Parathyroid adenoma (tissue), 2 donors: ENCODE results near the gene GNPDA1.

ENCODE experiments used
- H2AFZ ChIP-seq: fragments of 300-600 bp; sonication (generic); one replicate; pipeline ENCODE4 v1.7.0; 2017; ENCODE audit warnings: antibody characterized with exemption, mild to moderate bottlenecking
- H3K27ac ChIP-seq: fragments of 300-600 bp; sonication (generic); one replicate; pipeline ENCODE4 v1.7.0; 2017
- H3K27me3 ChIP-seq: fragments of 300-600 bp; sonication (generic); one replicate; pipeline ENCODE4 v1.7.0; 2017; ENCODE audit warnings: low read length; ENCODE audit not compliant: control insufficient read depth, insufficient read depth
- H3K36me3 ChIP-seq: fragments of 300-600 bp; sonication (generic); one replicate; pipeline ENCODE4 v1.7.0; 2017; ENCODE audit warnings: low read length; ENCODE audit not compliant: control insufficient read depth, insufficient read depth
- H3K4me1 ChIP-seq: fragments of 300-600 bp; sonication (generic); one replicate; pipeline ENCODE4 v1.7.0; 2017; ENCODE audit warnings: control low read depth
- H3K4me2 ChIP-seq: fragments of 300-600 bp; sonication (generic); one replicate; pipeline ENCODE4 v1.7.0; 2017; ENCODE audit warnings: low read length
- H3K4me3 ChIP-seq: fragments of 300-600 bp; sonication (generic); one replicate; pipeline ENCODE4 v1.7.0; 2017; ENCODE audit warnings: low read depth, low read length
- H3K79me2 ChIP-seq: fragments of 300-600 bp; sonication (generic); one replicate; pipeline ENCODE4 v1.7.0; 2017; ENCODE audit warnings: control low read depth
- H3K9ac ChIP-seq: fragments of 300-600 bp; sonication (generic); one replicate; pipeline ENCODE4 v1.7.0; 2017; ENCODE audit warnings: mild to moderate bottlenecking
- H3K9me3 ChIP-seq: fragments of 300-600 bp; sonication (generic); one replicate; pipeline ENCODE4 v1.7.0; 2017; ENCODE audit warnings: low read length; ENCODE audit not compliant: control insufficient read depth
- TF ChIP-seq, protein P1 (sequence below): fragments of 300-600 bp; sonication (generic); IDR thresholded peaks from one replicate; pipeline ENCODE4 v1.7.0; 2017; ENCODE audit warnings: antibody characterized with exemption, mild to moderate bottlenecking
- donor health status: primary hyperparathyroidism.

GNPDA1 gene

DNA sequence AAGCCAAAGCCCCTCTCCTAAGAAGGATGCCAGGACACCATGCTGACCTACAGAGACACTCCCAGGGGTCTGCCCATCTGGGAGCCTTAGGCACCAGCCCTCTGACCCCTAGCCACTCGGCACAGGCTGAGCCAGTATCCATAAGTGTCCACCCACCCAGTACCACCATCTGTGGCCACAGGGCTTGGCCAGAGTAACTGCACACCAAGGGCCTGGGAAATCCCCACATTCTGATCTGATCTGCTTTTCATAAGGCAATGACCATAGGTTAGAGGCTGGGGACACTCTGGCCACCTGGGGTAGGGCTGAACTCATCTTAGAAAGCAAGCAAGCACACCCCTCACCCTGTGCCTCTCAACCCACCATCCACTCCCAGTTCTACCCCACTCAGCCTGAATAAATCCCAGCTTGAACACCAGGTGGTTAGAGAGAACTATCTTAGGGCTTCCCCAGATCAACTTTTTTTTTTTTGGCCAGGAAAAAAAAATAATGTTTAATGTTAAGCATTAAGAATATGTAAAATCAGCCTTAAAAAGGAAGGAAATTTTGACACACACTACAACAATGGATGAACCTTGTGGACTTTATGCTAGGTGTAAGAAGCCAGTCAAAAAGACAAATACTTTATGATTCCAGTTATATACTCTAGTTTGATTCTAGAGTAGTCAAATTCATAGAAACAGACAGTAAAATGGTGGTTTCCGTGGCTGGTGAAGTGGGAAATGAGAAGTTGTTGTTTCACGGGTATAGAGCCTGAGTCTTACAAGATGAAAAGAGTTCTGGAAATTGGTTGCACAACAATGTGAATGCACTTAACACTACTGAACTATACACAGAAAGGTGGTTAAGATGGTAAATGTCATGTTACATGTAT is 6.2 kb downstream of the GNPDA1 start:
- Histone ChIP-seq H3K4me1 (no peaks in the 10 kb centered on the region), H3K9me3 (no peaks in the 10 kb centered on the region), H2AFZ (no peak overlapping the region), H3K4me3 (no peak overlapping the region), H3K4me2 (no peak overlapping the region), H3K9ac (no peak overlapping the region), H3K36me3 (no peaks in the 10 kb centered on the region), H3K27ac (no peak overlapping the region), H3K79me2 (no peaks in the 10 kb centered on the region), H3K27me3 (no peaks in the 10 kb centered on the region)
- TF ChIP-seq, protein P1, sequence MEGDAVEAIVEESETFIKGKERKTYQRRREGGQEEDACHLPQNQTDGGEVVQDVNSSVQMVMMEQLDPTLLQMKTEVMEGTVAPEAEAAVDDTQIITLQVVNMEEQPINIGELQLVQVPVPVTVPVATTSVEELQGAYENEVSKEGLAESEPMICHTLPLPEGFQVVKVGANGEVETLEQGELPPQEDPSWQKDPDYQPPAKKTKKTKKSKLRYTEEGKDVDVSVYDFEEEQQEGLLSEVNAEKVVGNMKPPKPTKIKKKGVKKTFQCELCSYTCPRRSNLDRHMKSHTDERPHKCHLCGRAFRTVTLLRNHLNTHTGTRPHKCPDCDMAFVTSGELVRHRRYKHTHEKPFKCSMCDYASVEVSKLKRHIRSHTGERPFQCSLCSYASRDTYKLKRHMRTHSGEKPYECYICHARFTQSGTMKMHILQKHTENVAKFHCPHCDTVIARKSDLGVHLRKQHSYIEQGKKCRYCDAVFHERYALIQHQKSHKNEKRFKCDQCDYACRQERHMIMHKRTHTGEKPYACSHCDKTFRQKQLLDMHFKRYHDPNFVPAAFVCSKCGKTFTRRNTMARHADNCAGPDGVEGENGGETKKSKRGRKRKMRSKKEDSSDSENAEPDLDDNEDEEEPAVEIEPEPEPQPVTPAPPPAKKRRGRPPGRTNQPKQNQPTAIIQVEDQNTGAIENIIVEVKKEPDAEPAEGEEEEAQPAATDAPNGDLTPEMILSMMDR: no peak

DNA sequence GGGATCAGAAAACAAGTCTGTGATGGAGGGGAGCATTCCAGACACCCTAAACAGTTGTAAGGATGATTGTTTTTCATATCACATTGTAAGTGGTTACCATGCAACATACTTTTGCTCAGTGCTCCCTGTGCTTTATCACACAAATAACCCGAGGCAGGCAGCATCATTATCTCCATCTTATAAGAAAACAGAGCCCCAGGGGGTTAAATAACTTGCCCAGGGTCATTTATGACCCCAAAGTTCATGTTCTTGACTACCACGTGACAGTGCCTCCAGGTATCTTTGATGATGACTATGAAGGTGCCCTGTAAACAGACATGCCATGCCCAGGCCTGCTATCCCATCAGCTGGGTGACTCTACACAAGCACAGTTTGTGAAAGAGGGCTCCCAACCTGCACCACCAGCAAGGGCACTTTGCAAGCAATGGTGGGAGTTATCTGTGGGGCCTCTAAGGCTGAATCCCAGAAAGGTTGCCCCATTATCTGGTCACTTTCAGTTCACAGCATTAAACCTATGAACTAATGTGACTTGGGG is 9.5 kb downstream of the GNPDA1 start:
- Histone ChIP-seq H2AFZ (no peak overlapping the region), H3K79me2 (no peaks in the 10 kb centered on the region), H3K4me2 (no peak overlapping the region), H3K27ac (no peak overlapping the region), H3K4me3 (no peak overlapping the region), H3K9ac (no peak overlapping the region), H3K36me3 (no peaks in the 10 kb centered on the region), H3K27me3 (no peaks in the 10 kb centered on the region), H3K4me1 (no peaks in the 10 kb centered on the region), H3K9me3 (no peaks in the 10 kb centered on the region)
- TF ChIP-seq, protein P1: no peak

DNA sequence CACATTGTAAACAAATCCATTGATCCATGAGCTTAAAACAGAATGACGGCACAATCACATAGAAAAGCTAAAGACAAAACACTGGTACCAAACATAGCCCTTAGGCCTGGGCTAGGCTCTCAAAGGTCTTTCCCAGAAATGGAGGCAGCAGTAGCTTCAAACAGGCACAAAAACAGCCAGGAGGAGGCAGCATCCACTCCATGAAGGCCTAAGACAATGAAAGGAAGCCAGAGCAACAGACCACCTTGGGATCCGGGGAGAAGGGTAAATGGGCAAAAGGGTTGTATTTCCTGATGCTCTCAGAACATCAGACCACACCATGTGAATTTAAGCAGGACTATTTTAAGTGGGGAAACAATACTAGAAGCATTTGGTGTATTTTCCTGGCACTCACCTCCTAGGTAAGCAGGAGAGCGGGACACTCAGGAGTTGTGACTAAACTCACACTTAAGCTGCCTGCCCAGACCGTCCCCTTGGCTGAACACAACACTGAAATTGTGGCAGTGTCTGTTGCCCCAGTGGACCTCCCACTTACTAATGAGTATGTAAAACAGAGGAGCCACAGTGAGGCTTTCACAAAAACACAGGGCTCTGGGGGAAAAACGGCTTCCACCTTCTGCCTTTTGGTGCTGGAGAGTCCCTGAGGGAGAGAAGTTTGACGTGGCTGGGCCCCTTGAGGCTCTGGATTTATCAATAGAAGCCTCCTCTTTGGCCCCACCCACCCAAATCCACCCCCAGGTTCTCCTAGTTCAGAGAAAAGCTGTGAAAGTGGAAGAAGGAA is 11.9 kb downstream of the GNPDA1 start:
- no peak overlapping the region for H3K4me2 ChIP-seq
- H3K27ac ChIP-seq: no peak overlapping the region
- no peaks in the 10 kb centered on the region for H3K9me3 ChIP-seq
- H3K4me1 ChIP-seq: no peaks in the 10 kb centered on the region
- H3K79me2 ChIP-seq: no peaks in the 10 kb centered on the region
- H3K4me3 ChIP-seq: no peak overlapping the region
- no peak overlapping the region for H2AFZ ChIP-seq
- no peaks in the 10 kb centered on the region for H3K36me3 ChIP-seq
- TF ChIP-seq, protein P1: peak; percentile 14
- H3K27me3 ChIP-seq: no peaks in the 10 kb centered on the region
- no peak overlapping the region for H3K9ac ChIP-seq

DNA sequence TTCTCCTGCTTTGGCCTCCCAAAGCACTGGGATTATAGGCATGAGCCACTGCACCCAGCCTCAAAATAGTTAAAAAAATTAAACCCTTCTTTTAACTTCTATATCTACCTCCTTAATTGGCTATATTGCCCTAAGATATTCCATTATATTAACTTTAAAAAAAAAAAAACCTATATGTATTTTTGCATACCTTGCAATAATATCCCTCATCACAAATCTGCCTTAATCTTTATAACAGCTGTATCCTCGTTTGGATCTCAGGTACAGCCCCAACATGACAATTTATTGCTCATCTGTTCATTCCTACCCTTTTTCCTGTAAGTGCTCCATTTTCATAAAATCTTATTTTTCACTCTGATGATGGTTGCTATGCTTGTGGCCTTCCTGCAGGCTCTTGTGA is 12.7 kb downstream of the GNPDA1 start:
- Histone ChIP-seq H3K79me2 (no peaks in the 10 kb centered on the region), H3K9me3 (no peaks in the 10 kb centered on the region), H3K27me3 (no peaks in the 10 kb centered on the region), H3K9ac (no peak overlapping the region), H3K27ac (no peak overlapping the region), H3K4me1 (no peaks in the 10 kb centered on the region), H2AFZ (no peak overlapping the region), H3K4me3 (no peak overlapping the region), H3K36me3 (no peaks in the 10 kb centered on the region), H3K4me2 (no peak overlapping the region)
- TF ChIP-seq, protein P1: no peak
